Mesenchymal stem cell (in vitro differentiated cells and primary cell): Measurements from ENCODE around the gene PROSER1.

ENCODE experiments used
- DNase-seq: peaks from one replicate; pipeline ENCODE4 v3.0.0-alpha.2; 2013
- H2AFZ ChIP-seq: one replicate; pipeline ENCODE4 v1.6.1; 2013; ENCODE audit warnings: low read depth, mild to moderate bottlenecking, control low read depth, inconsistent platforms, low read length, moderate library complexity
- H2AK5ac ChIP-seq: 2 replicates; pipeline ENCODE4 v1.6.1; 2013; ENCODE audit warnings: low read length, moderate library complexity, mild to moderate bottlenecking, inconsistent platforms; ENCODE audit not compliant: severe bottlenecking
- H2BK120ac ChIP-seq: one replicate; pipeline ENCODE4 v1.6.1; 2013; ENCODE audit warnings: low read depth, mild to moderate bottlenecking, inconsistent platforms, low read length, moderate library complexity
- H2BK12ac ChIP-seq, 2 experiments: one replicate each; pipeline ENCODE4 v1.6.1; 2013; ENCODE audit warnings: inconsistent platforms in 2 of 2, low read length in 2 of 2, mild to moderate bottlenecking in 2 of 2, moderate library complexity in 2 of 2, control low read depth in 1 of 2
- H2BK15ac ChIP-seq: one replicate; pipeline ENCODE4 v1.6.1; 2013; ENCODE audit warnings: mild to moderate bottlenecking, low read depth, inconsistent platforms; ENCODE audit not compliant: poor library complexity, severe bottlenecking
- H2BK5ac ChIP-seq: 2 replicates; pipeline ENCODE4 v1.6.1; 2013; ENCODE audit warnings: low read depth, mild to moderate bottlenecking, low read length, control low read depth, inconsistent platforms; ENCODE audit not compliant: poor library complexity, severe bottlenecking
- H3K14ac ChIP-seq, 2 experiments: one replicate each; pipeline ENCODE4 v1.6.1; 2013; ENCODE audit warnings: inconsistent platforms in 2 of 2, low read length in 2 of 2, control low read depth in 1 of 2, mild to moderate bottlenecking in 1 of 2, moderate library complexity in 1 of 2
- H3K18ac ChIP-seq, 2 experiments: one replicate each; pipeline ENCODE4 v1.6.1; 2013; ENCODE audit warnings: inconsistent platforms in 2 of 2, low read length in 2 of 2, control low read depth in 1 of 2, low read depth in 1 of 2, mild to moderate bottlenecking in 1 of 2
- H3K23ac ChIP-seq, 2 experiments: one replicate each; pipeline ENCODE4 v1.6.1; 2013; ENCODE audit warnings: inconsistent platforms in 2 of 2, low read length in 2 of 2, mild to moderate bottlenecking in 2 of 2, moderate library complexity in 2 of 2, control low read depth in 1 of 2
- H3K27ac ChIP-seq: 2 replicates; pipeline ENCODE4 v1.5.1; 2013; ENCODE audit warnings: mild to moderate bottlenecking, moderate library complexity, low read length, control low read depth, inconsistent platforms; ENCODE audit not compliant: poor library complexity, severe bottlenecking
- H3K27me3 ChIP-seq, 2 experiments: 2 replicates each; pipeline versions ENCODE4 v1.6.1 to v1.7.0; 2013; ENCODE audit warnings: low read length in 2 of 2, mild to moderate bottlenecking in 2 of 2, moderate library complexity in 2 of 2, control low read depth in 1 of 2, inconsistent platforms in 1 of 2; ENCODE audit not compliant: control insufficient read depth in 1 of 2, insufficient read depth in 1 of 2
- H3K36me3 ChIP-seq, 2 experiments: 2 replicates each; pipeline versions ENCODE4 v1.6.1 to v1.7.0; 2013; ENCODE audit warnings: low read length in 2 of 2, control low read depth in 1 of 2, inconsistent platforms in 1 of 2, low read depth in 1 of 2, mild to moderate bottlenecking in 1 of 2; ENCODE audit not compliant: insufficient read depth in 2 of 2, control insufficient read depth in 1 of 2
- H3K4ac ChIP-seq, 2 experiments: one replicate each; pipeline ENCODE4 v1.6.1; 2013; ENCODE audit warnings: inconsistent platforms in 2 of 2, low read length in 2 of 2, mild to moderate bottlenecking in 2 of 2, moderate library complexity in 2 of 2, control low read depth in 1 of 2, low read depth in 1 of 2
- H3K4me1 ChIP-seq: 2 replicates; pipeline ENCODE4 v1.6.1; 2013; ENCODE audit warnings: low read depth, low read length, control low read depth; ENCODE audit not compliant: control insufficient read depth, insufficient read depth
- H3K4me2 ChIP-seq: 2 replicates; pipeline ENCODE4 v1.6.1; 2013; ENCODE audit warnings: low read length, mild to moderate bottlenecking, inconsistent platforms; ENCODE audit not compliant: poor library complexity, severe bottlenecking
- H3K4me3 ChIP-seq, 2 experiments: 2 replicates each; pipeline versions ENCODE4 v1.5.1 to v1.7.0; 2013; ENCODE audit warnings: low read length in 2 of 2, mild to moderate bottlenecking in 2 of 2, control low read depth in 1 of 2, low read depth in 1 of 2; ENCODE audit not compliant: insufficient read depth in 1 of 2
- H3K79me1 ChIP-seq: replicated peaks from 2 replicates; pipeline ENCODE4 v1.6.1; 2013; ENCODE audit warnings: mild to moderate bottlenecking, control low read depth, low read length, inconsistent platforms; ENCODE audit not compliant: poor library complexity, severe bottlenecking
- H3K9ac ChIP-seq: 2 replicates; pipeline ENCODE4 v1.7.0; 2013; ENCODE audit warnings: mild to moderate bottlenecking, low read length, moderate library complexity
- H3K9me3 ChIP-seq: 2 replicates; pipeline ENCODE4 v1.7.0; 2013; ENCODE audit warnings: mild to moderate bottlenecking, low read length; ENCODE audit not compliant: control insufficient read depth
- H4K8ac ChIP-seq: one replicate; pipeline ENCODE4 v1.6.1; 2013; ENCODE audit warnings: inconsistent platforms, mild to moderate bottlenecking, low read length, moderate library complexity
- H4K91ac ChIP-seq: one replicate; pipeline ENCODE4 v1.6.1; 2013; ENCODE audit warnings: mild to moderate bottlenecking, low read length, inconsistent platforms
- WGBS: methylation state at CpG from one replicate; pipeline ENCODE4 v1.1.7; 2013; ENCODE audit warnings: mixed read lengths; 5-methylcytosine and 5-hydroxymethylcytosine counted together

Gene PROSER1

DNA sequence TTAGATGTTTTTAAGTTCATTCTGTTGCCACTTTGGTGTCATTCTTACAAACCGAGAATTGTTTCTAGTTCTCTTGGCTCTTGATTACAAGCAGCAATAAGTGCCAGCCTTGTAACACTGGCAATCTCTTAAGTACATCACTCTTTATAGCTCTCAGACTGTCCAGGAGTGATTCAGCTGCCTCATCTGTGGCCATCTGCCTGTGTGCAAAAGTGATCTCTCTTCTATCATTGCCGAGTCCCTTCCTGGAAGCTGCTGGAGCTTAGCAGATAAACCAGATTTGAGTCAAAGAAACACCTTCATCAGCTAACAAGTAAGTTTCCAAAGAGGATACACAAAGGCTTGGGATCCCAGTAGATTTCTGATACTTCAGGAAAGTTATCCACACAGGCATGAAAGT, 70.4 kb downstream of the PROSER1 start:
- H3K27ac ChIP-seq: no peak overlapping the region
- no peaks in the 10 kb centered on the region for H3K4me1 ChIP-seq
- H3K9ac ChIP-seq: no peak overlapping the region
- H3K4me3 ChIP-seq: no peak overlapping the region
- no peak overlapping the region for H3K4me2 ChIP-seq
- no peaks in the 10 kb centered on the region for H3K79me1 ChIP-seq
- no peak overlapping the region for H3K14ac ChIP-seq
- no peak for DNase-seq
- H2BK120ac ChIP-seq: no peak overlapping the region
- H3K27me3 ChIP-seq: peaks cover 3% of the 10 kb centered on the region in 2 experiments
- H2BK12ac ChIP-seq: no peak overlapping the region
- H4K8ac ChIP-seq: no peak overlapping the region
- no peak overlapping the region for H2BK5ac ChIP-seq
- H2AFZ ChIP-seq: no peak overlapping the region
- H3K36me3 ChIP-seq: no peaks in the 10 kb centered on the region
- no peak overlapping the region for H2BK15ac ChIP-seq
- H2AK5ac ChIP-seq: no peak overlapping the region
- WGBS: 89% methylated on average over 2 of the region's 2 CpGs
- H3K18ac ChIP-seq: no peak overlapping the region
- H4K91ac ChIP-seq: no peak overlapping the region
- no peak overlapping the region for H3K4ac ChIP-seq
- no peak overlapping the region for H3K23ac ChIP-seq
- H3K9me3 ChIP-seq: no peaks in the 10 kb centered on the region

DNA sequence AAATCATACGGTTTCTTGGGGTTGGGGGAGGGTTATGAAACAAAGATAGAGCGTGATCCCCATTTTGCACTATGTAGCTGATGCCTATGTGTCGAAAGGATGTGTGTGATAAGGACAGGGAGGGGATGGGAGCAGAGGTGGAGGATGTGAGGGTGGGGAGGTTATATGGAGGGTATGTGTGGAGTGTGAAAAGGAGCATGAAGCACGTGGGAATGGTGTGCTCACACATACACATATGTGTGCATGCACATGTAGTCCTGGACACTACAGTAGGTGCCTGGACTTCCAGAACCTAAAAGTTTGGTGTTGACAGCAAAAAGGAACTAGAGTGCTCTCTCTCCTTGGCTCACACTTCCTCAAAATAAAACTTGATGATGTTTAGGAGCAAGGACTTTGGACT, 72.6 kb downstream of the PROSER1 start:
- H4K91ac ChIP-seq: no peak overlapping the region
- H3K4me3 ChIP-seq: no peak overlapping the region
- H2BK15ac ChIP-seq: no peak overlapping the region
- no peaks in the 10 kb centered on the region for H3K4me1 ChIP-seq
- H2BK12ac ChIP-seq: no peak overlapping the region
- no peak overlapping the region for H2AK5ac ChIP-seq
- H3K9ac ChIP-seq: no peak overlapping the region
- no peak overlapping the region for H4K8ac ChIP-seq
- H3K27me3 ChIP-seq: peaks cover under 1 to 3% of the 10 kb centered on the region in 2 experiments
- DNase-seq: no peak
- H3K14ac ChIP-seq: no peak overlapping the region
- WGBS: 89% methylated on average over 3 of the region's 4 CpGs
- H3K4me2 ChIP-seq: no peak overlapping the region
- H3K36me3 ChIP-seq: no peaks in the 10 kb centered on the region
- H3K4ac ChIP-seq: no peak overlapping the region
- H3K79me1 ChIP-seq: no peaks in the 10 kb centered on the region
- H3K9me3 ChIP-seq: peaks cover 5% of the 10 kb centered on the region
- H3K18ac ChIP-seq: no peak overlapping the region
- no peak overlapping the region for H3K27ac ChIP-seq
- H2BK5ac ChIP-seq: no peak overlapping the region
- H2AFZ ChIP-seq: no peak overlapping the region
- H2BK120ac ChIP-seq: no peak overlapping the region
- no peak overlapping the region for H3K23ac ChIP-seq

DNA sequence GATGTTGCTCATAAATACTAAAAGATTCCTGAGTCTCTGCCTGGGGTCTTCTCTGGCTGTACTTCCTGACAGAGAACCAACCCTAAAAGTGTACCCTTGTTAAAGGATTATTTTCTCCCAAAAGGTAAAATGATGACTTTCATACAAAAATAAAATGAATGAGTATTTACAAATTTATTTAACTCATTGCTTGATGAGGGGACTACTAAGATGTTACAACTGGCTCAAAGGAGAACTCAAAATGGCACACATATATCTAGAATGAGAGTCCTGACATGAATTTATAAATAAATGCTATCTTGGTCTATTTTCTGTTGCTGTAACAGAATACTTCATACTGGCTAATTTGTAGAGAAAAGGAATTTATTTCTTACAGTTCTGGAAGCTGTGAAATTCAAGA, 77.7 kb downstream of the PROSER1 start:
- no peak overlapping the region for H3K18ac ChIP-seq
- H3K4me3 ChIP-seq: no peak overlapping the region
- H3K14ac ChIP-seq: no peak overlapping the region
- H3K9me3 ChIP-seq: peaks cover 11% of the 10 kb centered on the region
- no peak overlapping the region for H2AK5ac ChIP-seq
- H2BK5ac ChIP-seq: no peak overlapping the region
- no peaks in the 10 kb centered on the region for H3K79me1 ChIP-seq
- H4K91ac ChIP-seq: no peak overlapping the region
- no peak overlapping the region for H3K27ac ChIP-seq
- no peak overlapping the region for H3K9ac ChIP-seq
- no peak overlapping the region for H3K4me2 ChIP-seq
- H3K23ac ChIP-seq: no peak overlapping the region
- H2BK120ac ChIP-seq: no peak overlapping the region
- no peak overlapping the region for H2AFZ ChIP-seq
- no peak overlapping the region for H3K4ac ChIP-seq
- no peak overlapping the region for H2BK12ac ChIP-seq
- no peak overlapping the region for H2BK15ac ChIP-seq
- no peak for DNase-seq
- no peaks in the 10 kb centered on the region for H3K27me3 ChIP-seq
- no peaks in the 10 kb centered on the region for H3K36me3 ChIP-seq
- no peaks in the 10 kb centered on the region for H3K4me1 ChIP-seq
- no peak overlapping the region for H4K8ac ChIP-seq
